PC-3 (cell line): Measurements from ENCODE around the gene MYF6. TPM values are rescaled to one million over a fixed set of nuclear protein-coding genes. Genes with fewer than 3 reads are reported as not detected.

Experiments
- ATAC-seq: fragments of 200-7000 bp; cut with Tn5 transposase; 2 replicates; pipeline ENCODE4 v1.9.1; 2020; ENCODE audit warnings: mild to moderate bottlenecking, moderate library complexity
- BruUV-seq: library from RNA; stranded (reverse); fragments of 400-500 nt; replicated peaks from 2 replicates; lab custom pipeline; 2021; lab: Mats Ljungman, UMichigan
- CTCF ChIA-PET: fragments of 300-600 bp; sonication (Branson Sonifier 250); formaldehyde crosslinking; loops from one replicate; lab custom pipeline; 2022; ENCODE audit warnings: antibody characterized with exemption; lab: Charles Lee
- POLR2A ChIA-PET: fragments of 300-600 bp; sonication (Branson Sonifier 250); formaldehyde crosslinking; loops from one replicate; lab custom pipeline; 2022; ENCODE audit warnings: antibody characterized with exemption; ENCODE audit not compliant: unreplicated experiment; lab: Charles Lee
- DNase-seq: peaks from one replicate; pipeline ENCODE4 v3.0.0-alpha.2; 2015
- H2AFZ ChIP-seq: fragments of 300-600 bp; sonication (generic); 2 replicates; pipeline ENCODE4 v1.6.0; 2016; ENCODE audit warnings: antibody characterized with exemption, low read length
- H3F3A ChIP-seq: fragments of 300-600 bp; sonication (generic); one replicate; pipeline ENCODE4 v1.6.0; 2017; ENCODE audit warnings: antibody characterized with exemption, low read length, control low read depth, mild to moderate bottlenecking; ENCODE audit not compliant: unreplicated experiment
- H3K27ac ChIP-seq: fragments of 300-600 bp; sonication (generic); 2 replicates; pipeline ENCODE4 v1.5.1; 2016; ENCODE audit warnings: mild to moderate bottlenecking, low read length
- H3K27me3 ChIP-seq: fragments of 300-600 bp; sonication (generic); 2 replicates; pipeline ENCODE4 v1.6.1; 2016; ENCODE audit warnings: low read length, mixed read lengths
- H3K36me3 ChIP-seq: fragments of 300-600 bp; sonication (generic); 2 replicates; pipeline ENCODE4 v1.6.1; 2016; ENCODE audit warnings: low read depth, mixed run types, low read length, mixed read lengths
- H3K4me1 ChIP-seq: fragments of 300-600 bp; sonication (generic); 2 replicates; pipeline ENCODE4 v1.5.1; 2016; ENCODE audit warnings: low read length; ENCODE audit not compliant: insufficient read depth
- H3K4me2 ChIP-seq: fragments of 300-600 bp; sonication (generic); 2 replicates; pipeline ENCODE4 v1.6.0; 2016; ENCODE audit warnings: low read length
- H3K4me3 ChIP-seq: fragments of 300-600 bp; sonication (generic); 2 replicates; pipeline ENCODE4 v1.5.1; 2016; ENCODE audit warnings: mild to moderate bottlenecking, low read length, mixed read lengths
- H3K79me2 ChIP-seq: fragments of 300-600 bp; sonication (generic); 2 replicates; pipeline ENCODE4 v1.6.1; 2017; ENCODE audit warnings: low read length, mixed read lengths
- H3K9ac ChIP-seq: fragments of 300-600 bp; sonication (generic); 2 replicates; pipeline ENCODE4 v1.6.0; 2016; ENCODE audit warnings: mild to moderate bottlenecking, low read length
- H3K9me2 ChIP-seq: fragments of 300-600 bp; sonication (generic); replicated peaks from 2 replicates; pipeline ENCODE4 v1.6.1; 2016; ENCODE audit warnings: mixed run types, low read length, mixed read lengths
- H3K9me3 ChIP-seq: fragments of 300-600 bp; sonication (generic); 2 replicates; pipeline ENCODE4 v1.6.1; 2016; ENCODE audit warnings: low read length, mixed read lengths
- H4K20me1 ChIP-seq: fragments of 300-600 bp; sonication (generic); 2 replicates; pipeline ENCODE4 v1.6.1; 2016; ENCODE audit warnings: low read length, mixed read lengths
- EZH2 ChIP-seq: fragments of 300-600 bp; sonication (generic); IDR thresholded peaks from one replicate; pipeline ENCODE4 v1.6.1; 2017; ENCODE audit warnings: antibody characterized with exemption, mild to moderate bottlenecking, low read length; ENCODE audit not compliant: unreplicated experiment
- EZH2phosphoT487 ChIP-seq: fragments of 300-600 bp; sonication (generic); IDR thresholded peaks from 2 replicates; pipeline ENCODE4 v1.6.1; 2018; ENCODE audit warnings: mild to moderate bottlenecking, antibody characterized with exemption, low read length, borderline replicate concordance
- intact Hi-C: fragments of 100-400 bp; cut with micrococcal nuclease; formaldehyde crosslinking; loops from 2 replicates; pipeline ENCODE4 v1.9.0; 2023
- total RNA-seq: library from RNA; depleted of rRNA; stranded (reverse); fragments of >200 nt; gene quantifications from 2 replicates; pipeline ENCODE4 v1.2.3, GENCODE V29; 2014
- TF ChIP-seq, protein P1 (sequence below): fragments of 300-600 bp; sonication (generic); conservative IDR thresholded peaks from 2 replicates; pipeline ENCODE4 v1.5.1; 2017; ENCODE audit warnings: antibody characterized with exemption, low read depth, mild to moderate bottlenecking, low read length

MYF6 gene
- total RNA-seq, 1 experiment from 2014 or later, result not detected

DNA sequence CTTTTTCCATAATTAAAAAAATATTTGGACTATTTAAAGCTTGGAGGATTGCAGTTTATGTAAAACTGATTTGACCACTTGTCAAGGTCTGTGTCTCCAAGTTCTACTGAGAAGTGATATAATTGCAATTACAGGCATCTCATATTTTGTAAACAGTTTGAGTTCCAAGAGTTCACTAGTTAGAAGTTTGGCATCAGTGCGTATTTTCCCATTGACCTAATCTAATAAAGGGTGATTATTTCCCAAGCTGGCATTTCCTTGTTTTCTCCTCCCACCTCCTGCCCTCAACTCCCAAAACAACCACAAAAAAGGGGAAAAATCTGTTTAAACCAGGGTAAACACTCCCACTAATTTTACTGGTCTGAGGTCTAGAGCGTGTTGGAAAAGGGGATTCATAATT is 3.0 kb upstream of the MYF6 start:
- no peaks in the 10 kb centered on the region for H3K36me3 ChIP-seq
- DNase-seq, result no peak
- ChIA-PET CTCF (no interaction called here), POLR2A (interaction anchor here (0.5 kb wide), 1 partner anchor 387 kb away, joined by 8 read pairs; no protein-coding TSS in a partner anchor)
- H3K79me2 ChIP-seq, result no peaks in the 10 kb centered on the region
- no peaks in the 10 kb centered on the region for H4K20me1 ChIP-seq
- H3K9me2 ChIP-seq, result no peaks in the 10 kb centered on the region
- no peaks in the 10 kb centered on the region for H3F3A ChIP-seq
- H3K9ac ChIP-seq, result no peak overlapping the region
- no peak overlapping the region for H3K4me3 ChIP-seq
- TF ChIP-seq EZH2 (no peak), EZH2phosphoT487 (no peak)
- TF ChIP-seq, protein P1, sequence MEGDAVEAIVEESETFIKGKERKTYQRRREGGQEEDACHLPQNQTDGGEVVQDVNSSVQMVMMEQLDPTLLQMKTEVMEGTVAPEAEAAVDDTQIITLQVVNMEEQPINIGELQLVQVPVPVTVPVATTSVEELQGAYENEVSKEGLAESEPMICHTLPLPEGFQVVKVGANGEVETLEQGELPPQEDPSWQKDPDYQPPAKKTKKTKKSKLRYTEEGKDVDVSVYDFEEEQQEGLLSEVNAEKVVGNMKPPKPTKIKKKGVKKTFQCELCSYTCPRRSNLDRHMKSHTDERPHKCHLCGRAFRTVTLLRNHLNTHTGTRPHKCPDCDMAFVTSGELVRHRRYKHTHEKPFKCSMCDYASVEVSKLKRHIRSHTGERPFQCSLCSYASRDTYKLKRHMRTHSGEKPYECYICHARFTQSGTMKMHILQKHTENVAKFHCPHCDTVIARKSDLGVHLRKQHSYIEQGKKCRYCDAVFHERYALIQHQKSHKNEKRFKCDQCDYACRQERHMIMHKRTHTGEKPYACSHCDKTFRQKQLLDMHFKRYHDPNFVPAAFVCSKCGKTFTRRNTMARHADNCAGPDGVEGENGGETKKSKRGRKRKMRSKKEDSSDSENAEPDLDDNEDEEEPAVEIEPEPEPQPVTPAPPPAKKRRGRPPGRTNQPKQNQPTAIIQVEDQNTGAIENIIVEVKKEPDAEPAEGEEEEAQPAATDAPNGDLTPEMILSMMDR, result no peak
- peaks cover 19% of the 10 kb centered on the region; the same call in 1 of the 2 replicates for H3K27me3 ChIP-seq
- H2AFZ ChIP-seq, result no peak overlapping the region
- peaks cover 11% of the 10 kb centered on the region for H3K4me1 ChIP-seq
- no peaks in the 10 kb centered on the region for H3K9me3 ChIP-seq
- H3K4me2 ChIP-seq, result no peak overlapping the region
- ATAC-seq, result no peak
- no peak overlapping the region for H3K27ac ChIP-seq
- BruUV-seq, result no TSS peak
- intact Hi-C loops, result no loop called here

DNA sequence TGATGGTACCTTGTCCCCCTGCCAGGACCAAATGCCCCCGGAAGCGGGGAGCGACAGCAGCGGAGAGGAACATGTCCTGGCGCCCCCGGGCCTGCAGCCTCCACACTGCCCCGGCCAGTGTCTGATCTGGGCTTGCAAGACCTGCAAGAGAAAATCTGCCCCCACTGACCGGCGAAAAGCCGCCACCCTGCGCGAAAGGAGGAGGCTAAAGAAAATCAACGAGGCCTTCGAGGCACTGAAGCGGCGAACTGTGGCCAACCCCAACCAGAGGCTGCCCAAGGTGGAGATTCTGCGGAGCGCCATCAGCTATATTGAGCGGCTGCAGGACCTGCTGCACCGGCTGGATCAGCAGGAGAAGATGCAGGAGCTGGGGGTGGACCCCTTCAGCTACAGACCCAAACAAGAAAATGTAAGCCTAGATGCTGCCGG is 410 bp downstream of the MYF6 start:
- Histone ChIP-seq H3K4me1 (peaks cover 5% of the 10 kb centered on the region), H3F3A (no peaks in the 10 kb centered on the region), H4K20me1 (no peaks in the 10 kb centered on the region), H3K9me3 (no peaks in the 10 kb centered on the region), H3K9me2 (no peaks in the 10 kb centered on the region), H3K4me3 (no peak overlapping the region), H3K79me2 (no peaks in the 10 kb centered on the region), H3K36me3 (no peaks in the 10 kb centered on the region), H3K4me2 (no peak overlapping the region), H2AFZ (no peak overlapping the region), H3K9ac (no peak overlapping the region), H3K27me3 (peaks cover 31% of the 10 kb centered on the region), H3K27ac (no peak overlapping the region)
- DNase-seq (no peak), ATAC-seq (no peak)
- intact Hi-C loops, result no loop called here
- TF ChIP-seq EZH2 (no peak), EZH2phosphoT487 (no peak)
- TF ChIP-seq, protein P1, result no peak
- BruUV-seq, result no TSS peak
- CTCF ChIA-PET, result no interaction called here
- POLR2A ChIA-PET, result no interaction called here

DNA sequence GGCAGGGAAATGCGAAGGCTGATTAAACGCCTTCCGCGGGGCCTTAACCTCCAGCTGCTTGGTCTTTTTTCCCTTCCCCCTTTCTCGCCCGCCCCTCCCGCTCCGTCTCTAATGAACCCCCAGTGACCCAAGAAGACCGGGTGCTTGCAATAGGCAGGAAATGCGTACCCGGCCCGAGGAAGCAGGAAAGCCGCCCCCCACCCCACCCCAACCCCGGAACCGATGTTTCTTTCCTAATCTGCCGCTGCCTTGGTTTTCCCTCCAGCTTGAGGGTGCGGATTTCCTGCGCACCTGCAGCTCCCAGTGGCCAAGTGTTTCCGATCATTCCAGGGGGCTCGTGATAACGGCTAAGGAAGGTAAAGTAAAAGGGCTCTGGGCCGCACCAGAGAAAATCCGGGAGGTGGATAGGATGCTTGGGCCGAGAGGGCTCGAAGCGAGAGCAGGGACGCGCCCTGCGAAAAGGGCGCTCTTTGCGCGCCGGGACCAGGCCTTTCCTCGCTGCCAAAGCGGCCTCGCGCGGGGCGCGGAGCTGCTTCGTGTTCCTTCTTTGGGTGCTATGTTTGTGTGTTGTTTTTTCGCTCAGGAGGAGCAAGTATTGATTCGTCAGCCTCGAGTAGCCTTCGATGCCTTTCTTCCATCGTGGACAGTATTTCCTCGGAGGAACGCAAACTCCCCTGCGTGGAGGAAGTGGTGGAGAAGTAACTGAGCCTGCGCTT is 983 bp downstream of the MYF6 start:
- Histone ChIP-seq H3K9me3 (no peaks in the 10 kb centered on the region), H3K36me3 (no peaks in the 10 kb centered on the region), H3K27me3 (peaks cover 31% of the 10 kb centered on the region), H2AFZ (no peak overlapping the region), H3F3A (no peaks in the 10 kb centered on the region), H3K9me2 (no peaks in the 10 kb centered on the region), H4K20me1 (no peaks in the 10 kb centered on the region), H3K27ac (no peak overlapping the region), H3K9ac (no peak overlapping the region), H3K4me3 (no peak overlapping the region), H3K79me2 (no peaks in the 10 kb centered on the region), H3K4me1 (no peaks in the 10 kb centered on the region), H3K4me2 (no peak overlapping the region)
- no TSS peak for BruUV-seq
- TF ChIP-seq EZH2phosphoT487 (no peak), EZH2 (no peak)
- TF ChIP-seq, protein P1, result no peak
- ATAC-seq (no peak), DNase-seq (no peak)
- ChIA-PET CTCF (no interaction called here), POLR2A (no interaction called here)
- intact Hi-C loops, result no loop called here
